ENCODE measurements around the gene SLC27A4. TPM values are rescaled to one million over a fixed set of nuclear protein-coding genes. Genes with fewer than 3 reads are reported as not detected.
A peak's percentile ranks its signal among the peaks of the same experiment; 100 is the strongest.

SLC27A4 gene
- total RNA-seq: 29.3 TPM
- polyA plus RNA-seq (ENCODE audit: insufficient read depth, low read depth, low replicate concordance): 58.7 TPM
- long read RNA-seq, donor 1, partial matches to known transcripts: 0 of 1 reads
- long read RNA-seq, donor 1, other reads (novel, unspliced or antisense): 0 of 1 reads
- long read RNA-seq, donor 2, partial matches to known transcripts: 0 of 1 reads
- long read RNA-seq, donor 2, other reads (novel, unspliced or antisense): 0 of 1 reads
- long read RNA-seq, donor 3, partial matches to known transcripts: 0 of 1 reads
- long read RNA-seq, donor 3, other reads (novel, unspliced or antisense): 0 of 1 reads
- long read RNA-seq, donor 4, transcript SLC27A4-201 (13 exons, 3,028 nt): major isoform, 7 of 7 reads
- long read RNA-seq, donor 4, partial matches to known transcripts: 0 of 7 reads
- long read RNA-seq, donor 4, other reads (novel, unspliced or antisense): 0 of 7 reads
- long read RNA-seq, donor 5: 0 reads
- long read RNA-seq, donor 6, partial matches to known transcripts: 7 of 7 reads
- long read RNA-seq, donor 6, other reads (novel, unspliced or antisense): 0 of 7 reads
- long read RNA-seq, donor 7, transcript SLC27A4-201 (13 exons, 3,028 nt): major isoform, 34 of 64 reads
- long read RNA-seq, donor 7, partial matches to known transcripts: 21 of 64 reads
- long read RNA-seq, donor 7, other reads (novel, unspliced or antisense): 9 of 64 reads
- long read RNA-seq, donor 8: 0 reads
- long read RNA-seq, donor 9, partial matches to known transcripts: 0 of 1 reads
- long read RNA-seq, donor 9, other reads (novel, unspliced or antisense): 0 of 1 reads
- long read RNA-seq, donor 10, partial matches to known transcripts: 0 of 3 reads
- long read RNA-seq, donor 10, other reads (novel, unspliced or antisense): 0 of 3 reads

- FAIRE-seq (no peak), DNase-seq (peak; percentile 73 to 90 (median 87))
- Histone ChIP-seq H3K27me3 (ENCODE audit: control insufficient read depth, insufficient read depth, low read length) (no peaks in the 10 kb centered on the region), H3K4me1 (ENCODE audit: control insufficient read depth in 2 of 3, insufficient read depth in 2 of 3, low read depth in 1 of 3, low read length in 3 of 3) (peaks cover 0 to 8% (median 0%) of the 10 kb centered on the region in 3 donors), H3K9ac (ENCODE audit: low read length in 3 of 3) (peak within 1 kb of the TSS in 2 of 3 donors; percentile 63 to 78), H3K27ac (ENCODE audit: low read depth in 2 of 2, low read length in 2 of 2) (peak within 1 kb of the TSS; percentile 51 to 77), H3K9me3 (ENCODE audit: control insufficient read depth in 2 of 3, insufficient read depth in 1 of 3, low read length in 3 of 3) (no peaks in the 10 kb centered on the region), H3K36me3 (ENCODE audit: control insufficient read depth in 2 of 3, insufficient read depth in 3 of 3, low read length in 3 of 3) (peaks cover 0 to 8% (median 7%) of the 10 kb centered on the region in 3 donors), H3K4me3 (ENCODE audit: low read length in 3 of 3) (peak within 1 kb of the TSS; percentile 50 to 77 (median 72))
- intact Hi-C loops (cut with DNase I): no loop called here
- no peak for TF ChIP-seq CTCF (IDR thresholded peaks at IDR 0.05; ENCODE audit: borderline replicate concordance, extremely low read depth, insufficient read depth)
Observed at GRCh38 chr9:128339761-128340690, at the start of gene SLC27A4. SLC27A4 (plus strand) TSS chr9:128340527; CDS start chr9:128343133, 2,606 bp downstream.

GRCh38 chr9:128292009-128292408, 48.3 kb upstream of the SLC27A4 start:
- Histone ChIP-seq H3K9me3 (ENCODE audit: control insufficient read depth in 2 of 3, insufficient read depth in 1 of 3, low read length in 3 of 3) (no peaks in the 10 kb centered on the region), H3K4me3 (ENCODE audit: low read length in 3 of 3) (no peak overlapping the region), H3K4me1 (ENCODE audit: control insufficient read depth in 2 of 3, insufficient read depth in 2 of 3, low read depth in 1 of 3, low read length in 3 of 3) (peaks cover 0 to 7% (median 0%) of the 10 kb centered on the region in 3 donors), H3K36me3 (ENCODE audit: control insufficient read depth in 2 of 3, insufficient read depth in 3 of 3, low read length in 3 of 3) (peaks cover 0 to 11% (median 0%) of the 10 kb centered on the region in 3 donors), H3K9ac (ENCODE audit: low read length in 3 of 3) (no peak overlapping the region), H3K27me3 (ENCODE audit: control insufficient read depth, insufficient read depth, low read length) (no peaks in the 10 kb centered on the region), H3K27ac (ENCODE audit: low read depth in 2 of 2, low read length in 2 of 2) (no peak overlapping the region)
- FAIRE-seq (no peak), DNase-seq (no peak)
- intact Hi-C loops (cut with DNase I): no loop called here
- no peak for TF ChIP-seq CTCF (IDR thresholded peaks at IDR 0.05; ENCODE audit: borderline replicate concordance, extremely low read depth, insufficient read depth)

- no peak for FAIRE-seq
- no peak for DNase-seq
- Histone ChIP-seq H3K9ac (ENCODE audit: low read length in 3 of 3) (no peak overlapping the region), H3K9me3 (ENCODE audit: control insufficient read depth in 2 of 3, insufficient read depth in 1 of 3, low read length in 3 of 3) (no peaks in the 10 kb centered on the region), H3K4me3 (ENCODE audit: low read length in 3 of 3) (no peak overlapping the region), H3K27me3 (ENCODE audit: control insufficient read depth, insufficient read depth, low read length) (no peaks in the 10 kb centered on the region), H3K36me3 (ENCODE audit: control insufficient read depth in 2 of 3, insufficient read depth in 3 of 3, low read length in 3 of 3) (peaks cover 0 to 10% (median 0%) of the 10 kb centered on the region in 3 donors), H3K4me1 (ENCODE audit: control insufficient read depth in 2 of 3, insufficient read depth in 2 of 3, low read depth in 1 of 3, low read length in 3 of 3) (peaks cover 0 to 7% (median 0%) of the 10 kb centered on the region in 3 donors), H3K27ac (ENCODE audit: low read depth in 2 of 2, low read length in 2 of 2) (no peak overlapping the region)
- TF ChIP-seq CTCF (IDR thresholded peaks at IDR 0.05; ENCODE audit: borderline replicate concordance, extremely low read depth, insufficient read depth): no peak
- intact Hi-C loops (cut with DNase I): no loop called here
Observed at GRCh38 chr9:128293091-128293490, 47.2 kb upstream of the SLC27A4 start.

Measured in kidney (tissue), 22 donors.